DMS153 treated with DMSO at 0.1 percent for 48 hours (cell line): ENCODE measurements around the gene IKZF2.

ENCODE experiments used
- DNase-seq: peaks from one replicate; lab custom pipeline; 2025; ENCODE audit not compliant: unreplicated experiment; lab: John Stamatoyannopoulos, UW

IKZF2 gene

DNA sequence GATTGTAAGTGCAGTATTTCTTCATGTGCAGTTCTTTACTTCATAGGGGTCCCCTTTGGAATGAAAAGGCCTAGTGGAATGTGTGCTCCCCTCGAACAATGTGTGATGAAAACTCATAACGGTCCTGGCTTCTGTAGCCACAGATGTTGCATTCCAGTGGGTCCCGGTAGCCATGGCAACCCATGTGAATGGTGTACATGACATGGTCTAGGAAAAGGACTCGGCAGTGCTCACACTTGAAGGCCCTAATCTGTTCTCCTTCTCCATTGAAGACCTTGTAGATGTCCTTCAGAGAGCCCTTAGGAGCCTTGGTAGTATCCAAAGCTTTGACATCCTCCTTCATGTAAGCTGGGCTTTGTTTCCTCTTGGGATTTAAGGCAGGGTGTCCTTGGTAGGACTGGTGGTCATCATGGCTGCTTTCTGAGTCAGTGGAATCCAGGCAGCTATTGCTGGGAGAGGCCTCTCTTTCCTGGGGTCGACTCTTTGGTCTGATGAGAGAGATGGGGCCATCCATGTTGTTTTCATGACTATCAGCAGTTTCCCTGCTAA lies 144.0 kb downstream of the IKZF2 start:
- no peak for DNase-seq

DNA sequence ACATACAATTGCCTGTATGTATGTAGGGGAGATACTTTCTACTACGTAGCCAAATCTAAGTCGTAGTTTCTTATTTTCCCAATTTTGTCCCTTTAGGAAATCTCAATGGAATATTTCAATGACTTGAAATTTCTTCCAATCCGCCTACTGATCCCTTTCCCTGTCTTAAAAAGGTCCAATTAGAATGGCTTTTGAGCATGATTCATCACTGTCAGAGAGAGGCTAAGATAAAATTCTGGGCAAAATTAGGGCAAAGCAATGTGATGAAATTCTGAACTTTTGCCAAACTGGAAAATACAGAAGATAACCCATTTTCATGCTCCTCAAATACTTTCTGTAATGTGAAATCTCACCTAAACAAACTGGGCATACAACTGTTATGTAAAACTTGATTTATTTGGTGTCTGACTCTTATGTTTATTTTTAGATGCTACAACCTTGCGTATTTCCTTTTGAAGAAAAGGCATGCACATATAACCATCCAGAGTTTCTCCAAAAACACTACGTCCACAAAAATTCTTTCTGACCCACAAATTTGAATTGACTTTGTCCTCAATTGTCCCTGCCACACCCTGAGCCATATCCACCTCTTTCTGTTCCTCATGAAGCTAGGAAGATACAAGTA lies 147.1 kb downstream of the IKZF2 start:
- DNase-seq: no peak

DNA sequence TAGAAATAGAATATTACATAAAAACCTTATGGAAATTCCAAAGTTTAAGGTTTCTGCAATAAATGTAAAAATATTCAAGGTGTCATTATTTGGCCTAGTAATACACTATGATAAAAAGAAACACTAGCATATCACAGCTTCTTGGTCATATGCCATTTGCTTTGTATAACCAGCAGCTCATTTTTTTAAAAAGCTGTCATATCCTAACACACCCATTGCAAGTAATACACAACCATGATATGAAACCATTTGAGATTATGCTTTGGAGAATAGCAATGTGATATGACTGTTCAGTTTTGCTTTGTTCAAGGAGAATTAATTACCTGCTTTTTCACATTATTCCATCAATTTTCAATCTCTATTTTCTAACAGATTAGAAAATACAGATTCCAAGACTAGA lies 149.0 kb downstream of the IKZF2 start:
- DNase-seq: no peak

DNA sequence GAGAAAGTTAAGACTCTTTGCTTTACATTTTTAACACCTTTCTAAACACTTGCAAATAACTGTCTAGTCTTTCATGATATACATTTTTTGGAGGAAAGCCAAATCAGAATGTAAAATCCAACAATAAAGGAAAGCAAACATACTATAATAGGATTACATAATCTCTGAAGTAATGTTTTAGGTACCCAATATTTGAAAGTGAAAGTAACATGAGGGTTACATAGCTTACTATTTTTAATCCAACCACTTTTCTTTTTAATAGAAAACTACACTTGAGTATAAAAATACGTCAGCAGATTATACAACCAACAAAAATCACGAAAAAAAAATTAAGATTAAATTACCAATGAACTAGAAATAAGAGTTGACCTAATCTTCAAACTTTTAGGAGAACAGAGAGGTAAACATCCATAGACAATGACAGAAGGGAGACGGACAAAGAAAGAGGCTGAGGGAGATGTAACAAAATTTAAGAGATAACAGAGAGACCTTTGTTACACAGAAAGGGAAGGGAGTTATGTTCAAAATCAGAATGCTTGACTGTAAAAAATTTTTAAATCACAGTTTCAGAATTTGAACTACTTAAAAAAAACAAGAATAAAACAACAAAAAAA lies 150.0 kb downstream of the IKZF2 start:
- DNase-seq: no peak

DNA sequence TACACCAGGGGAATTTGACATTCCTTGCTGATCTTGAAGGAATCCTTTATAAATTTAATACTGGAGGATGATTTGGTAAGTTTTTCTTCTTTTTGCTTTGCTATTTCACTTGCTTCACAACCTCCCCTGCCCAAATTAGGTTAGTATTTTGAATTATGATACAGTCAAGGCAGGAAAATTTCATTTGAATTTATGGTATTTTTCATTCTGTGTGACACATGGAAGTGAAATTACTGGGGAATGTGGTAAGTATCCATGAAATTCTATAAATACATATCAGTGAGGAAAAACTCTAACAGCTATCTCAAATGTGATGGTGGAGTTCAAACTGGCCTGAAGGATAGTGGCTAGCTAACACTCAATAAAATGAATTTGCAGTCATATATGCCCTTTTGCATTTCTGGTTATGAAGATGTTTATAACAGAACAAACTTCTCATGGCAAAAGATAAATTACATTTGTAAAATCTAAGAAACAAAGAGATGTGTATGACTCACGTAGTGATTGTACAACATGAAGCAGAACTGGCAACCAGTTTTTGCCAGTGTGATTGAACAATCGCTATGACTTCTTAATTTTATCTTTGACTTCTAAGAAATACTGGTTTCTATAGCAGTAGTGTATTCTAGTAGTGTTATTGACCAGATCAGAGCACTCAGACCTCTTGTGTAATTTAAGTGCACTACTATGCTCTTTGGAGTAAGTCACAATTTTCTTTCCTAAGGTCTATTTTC lies 152.6 kb downstream of the IKZF2 start:
- no peak for DNase-seq

DNA sequence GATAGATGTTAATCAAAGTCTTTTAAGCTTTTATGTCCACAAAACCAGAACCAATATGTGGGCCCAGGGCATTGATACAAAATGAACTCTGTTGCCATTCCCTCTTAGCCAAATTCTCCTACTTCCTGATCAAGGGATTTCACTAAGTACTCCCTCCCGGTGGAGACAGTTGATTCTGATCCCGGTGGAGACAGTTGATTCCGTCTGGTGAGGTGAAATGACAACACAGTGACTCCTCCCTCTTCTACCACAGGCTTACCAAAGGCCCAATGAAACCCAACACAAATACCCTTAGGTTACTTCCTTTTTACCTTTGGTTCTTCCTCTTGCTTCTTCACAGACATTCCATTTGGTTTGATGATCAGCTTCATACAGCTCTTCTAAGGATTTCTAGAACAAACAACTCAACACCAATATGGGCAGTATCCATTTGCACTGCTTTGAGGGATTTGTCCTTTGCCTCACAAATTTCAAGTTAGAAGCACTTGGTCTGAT lies 153.8 kb downstream of the IKZF2 start:
- no peak for DNase-seq

DNA sequence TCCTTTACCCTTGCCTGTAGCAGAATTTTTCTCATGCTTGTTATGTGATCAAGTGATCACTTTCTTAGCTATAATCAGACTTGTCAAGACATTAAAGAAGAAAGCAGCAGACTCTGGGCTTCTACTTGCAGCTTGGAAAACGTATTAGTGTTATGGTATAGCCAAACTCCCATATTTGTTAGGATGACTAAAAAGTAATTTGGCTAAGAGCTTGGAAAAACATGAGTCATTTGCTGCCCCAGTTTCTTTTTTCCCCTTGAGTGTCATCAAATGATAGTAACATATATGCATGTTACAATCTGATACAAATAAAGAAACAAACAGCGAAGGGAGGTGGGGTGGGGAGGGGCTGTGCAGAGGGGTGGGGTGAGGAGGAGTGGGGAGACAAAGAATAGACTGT lies 155.5 kb downstream of the IKZF2 start:
- no peak for DNase-seq

DNA sequence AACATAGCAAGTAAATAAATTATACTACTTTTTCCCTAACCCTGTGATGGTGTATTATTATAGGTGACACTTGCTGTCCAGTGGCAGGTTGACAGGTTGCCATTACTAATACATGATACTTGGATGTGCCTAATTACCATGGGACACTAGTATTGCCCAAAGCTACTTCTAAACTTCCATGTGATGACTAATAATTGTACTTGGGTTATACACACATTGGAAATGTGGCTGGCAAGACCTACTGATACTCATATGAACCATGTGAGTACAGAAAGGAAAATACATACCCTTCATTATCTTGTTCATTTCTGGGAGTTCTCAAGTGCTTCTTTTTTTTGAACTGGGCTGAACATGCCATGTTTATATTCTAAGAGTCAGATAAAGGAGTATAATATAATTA lies 156.4 kb downstream of the IKZF2 start:
- no peak for DNase-seq

DNA sequence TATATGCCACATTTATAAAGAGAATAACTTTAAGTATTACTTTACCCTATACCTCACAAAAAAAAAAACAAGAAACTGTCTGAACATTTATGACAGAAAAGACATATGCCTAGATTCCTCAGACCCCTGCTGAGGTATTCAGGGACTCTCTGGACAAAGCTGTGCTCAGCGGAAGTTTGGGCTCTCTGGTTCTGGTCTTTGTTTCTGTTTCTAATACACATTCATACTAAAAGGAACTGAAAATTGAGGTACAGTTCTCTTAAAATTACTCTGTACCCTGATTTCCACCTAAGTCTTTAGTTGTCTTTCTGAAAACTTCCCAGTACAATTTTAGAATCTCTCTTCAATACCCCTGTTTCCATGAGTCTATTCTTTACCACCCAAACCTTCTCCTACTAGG lies 160.3 kb downstream of the IKZF2 start:
- DNase-seq: no peak

DNA sequence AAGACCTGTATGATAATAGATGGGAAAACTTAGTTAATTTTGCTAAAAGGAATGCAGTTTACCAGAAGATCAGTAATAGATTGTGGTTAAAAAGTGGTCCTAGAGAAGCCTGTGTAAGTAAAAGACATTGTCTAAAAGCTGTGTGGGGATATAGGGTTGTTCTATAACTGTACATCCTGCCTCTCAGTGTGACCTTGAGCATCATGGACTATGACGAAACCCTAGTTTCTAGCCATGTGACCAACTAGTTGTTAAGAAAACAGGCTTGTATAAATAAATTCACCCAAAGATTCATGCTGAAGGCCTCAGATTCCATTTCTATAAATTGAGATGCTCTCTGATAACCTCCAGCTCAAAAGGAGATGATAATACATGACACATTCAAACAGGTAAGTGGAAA lies 160.7 kb downstream of the IKZF2 start:
- DNase-seq: no peak

DNA sequence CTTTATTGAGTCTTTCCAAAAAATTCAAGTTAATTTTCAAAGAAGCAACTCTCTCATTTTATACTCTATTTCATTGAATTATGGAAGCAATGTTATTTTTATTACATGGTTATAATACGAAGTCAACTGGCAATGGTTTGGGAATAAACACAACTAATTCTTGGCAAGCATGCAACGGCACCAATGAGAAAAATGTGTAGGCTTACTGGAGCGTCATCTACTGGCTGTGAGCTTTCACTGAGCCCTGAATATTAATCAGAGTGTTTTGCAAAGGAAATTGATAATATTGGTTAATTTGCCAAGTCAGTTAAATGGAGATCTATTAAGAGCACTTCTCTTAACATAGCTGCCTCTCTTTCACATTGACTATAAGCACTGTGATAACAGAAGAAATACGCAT lies 163.9 kb downstream of the IKZF2 start:
- DNase-seq: no peak

DNA sequence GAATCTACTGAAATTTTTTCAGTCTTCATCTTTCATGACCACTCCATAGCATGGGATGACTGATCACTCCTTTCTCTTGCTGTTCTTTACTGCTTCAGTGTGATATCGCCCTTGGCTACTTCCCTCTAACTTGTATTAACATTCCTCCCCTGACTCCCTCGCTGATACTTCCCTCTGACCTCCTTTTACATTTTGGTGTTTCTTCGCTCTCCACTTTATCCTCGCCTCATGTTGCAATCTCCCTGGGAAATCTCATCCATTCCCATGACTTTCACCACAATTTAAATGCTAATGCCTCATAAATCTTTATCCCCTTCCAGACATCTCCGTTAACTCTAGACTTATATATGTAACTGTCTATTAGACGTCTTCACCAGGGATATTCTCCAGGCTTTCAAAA lies 167.3 kb downstream of the IKZF2 start:
- no peak for DNase-seq

DNA sequence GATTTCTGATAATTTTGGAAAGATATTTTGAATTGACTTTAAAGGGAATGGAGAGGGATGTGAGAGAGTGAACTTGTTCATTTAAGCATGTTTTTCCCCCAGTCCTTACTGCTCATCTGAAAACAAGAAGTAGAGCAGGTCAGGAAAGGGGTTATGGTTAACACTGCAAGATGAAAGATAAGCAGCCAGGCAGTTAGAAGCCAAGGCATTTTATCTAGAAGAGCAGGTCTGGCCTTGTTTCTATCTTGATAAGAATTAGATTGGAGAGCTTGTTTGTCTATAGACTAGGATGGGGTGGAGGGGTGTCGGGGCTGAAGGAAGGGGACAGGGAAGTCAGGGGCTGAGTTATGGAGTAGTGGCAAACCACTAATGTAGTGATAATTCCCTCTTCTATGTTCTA lies 171.6 kb downstream of the IKZF2 start:
- peak; percentile 11 for DNase-seq

DNA sequence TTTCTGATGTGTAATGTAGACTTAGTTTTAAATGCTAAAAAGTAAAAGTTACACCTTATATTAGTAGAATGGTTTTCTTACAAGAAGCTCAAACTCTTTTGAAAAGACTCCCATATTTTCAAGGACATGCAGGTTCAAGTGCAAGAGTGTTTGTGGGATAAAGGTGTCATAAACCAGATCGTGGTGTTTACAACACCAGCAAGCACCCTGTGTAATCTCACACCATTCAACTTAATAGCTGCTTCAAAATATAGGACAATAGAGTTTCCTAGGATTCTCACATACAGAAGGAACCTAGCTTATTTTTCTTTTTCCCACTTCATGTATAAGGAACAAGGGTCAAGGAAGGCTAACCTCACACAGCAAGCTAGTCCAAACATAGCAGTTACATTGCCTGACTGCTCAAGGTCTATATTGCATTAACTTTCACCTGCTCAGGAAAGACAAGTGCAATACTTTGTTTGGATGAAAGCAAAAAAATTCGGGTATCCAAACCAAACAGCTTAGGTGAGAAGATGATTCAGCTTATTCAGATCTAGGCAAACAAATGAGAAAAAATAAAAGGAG lies 172.3 kb downstream of the IKZF2 start:
- DNase-seq: no peak

DNA sequence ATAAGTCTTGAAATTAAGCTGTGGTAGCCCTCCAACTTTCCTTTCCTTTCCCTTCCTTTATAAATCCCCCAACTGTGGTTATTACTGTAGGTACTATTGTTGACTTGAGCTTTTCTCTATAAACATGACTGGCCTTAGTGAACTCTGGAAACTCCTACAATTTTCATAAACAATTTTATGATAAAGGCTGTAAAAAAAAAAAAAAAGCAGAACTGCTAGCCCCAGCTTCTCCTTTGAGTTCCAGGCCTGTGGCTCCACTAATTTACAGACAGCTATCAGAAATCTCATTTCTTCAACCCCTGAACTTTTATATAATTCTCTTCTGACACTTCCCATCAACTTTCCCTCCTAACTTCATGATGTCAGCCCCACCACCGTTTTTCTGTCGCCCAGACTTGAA lies 174.3 kb downstream of the IKZF2 start:
- no peak for DNase-seq

DNA sequence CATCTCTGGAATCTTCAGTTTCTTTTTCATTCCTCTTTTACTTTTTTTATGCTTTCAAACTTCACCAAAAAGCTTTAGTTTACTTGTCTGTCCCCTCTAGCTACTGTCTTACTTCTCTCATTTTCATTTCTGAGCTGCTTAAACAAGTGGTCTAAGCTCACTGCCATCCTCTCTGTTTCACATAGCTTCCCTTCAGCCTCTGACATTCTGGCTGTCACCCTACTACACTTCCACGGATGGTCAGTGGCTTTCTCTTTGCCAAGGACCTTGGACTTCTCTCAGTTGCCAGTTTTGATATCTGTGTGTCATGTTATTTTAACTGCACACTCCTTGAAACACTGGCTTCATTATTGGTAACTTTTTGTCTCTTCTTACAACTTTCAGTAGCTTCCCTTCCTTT lies 176.1 kb downstream of the IKZF2 start:
- no peak for DNase-seq

DNA sequence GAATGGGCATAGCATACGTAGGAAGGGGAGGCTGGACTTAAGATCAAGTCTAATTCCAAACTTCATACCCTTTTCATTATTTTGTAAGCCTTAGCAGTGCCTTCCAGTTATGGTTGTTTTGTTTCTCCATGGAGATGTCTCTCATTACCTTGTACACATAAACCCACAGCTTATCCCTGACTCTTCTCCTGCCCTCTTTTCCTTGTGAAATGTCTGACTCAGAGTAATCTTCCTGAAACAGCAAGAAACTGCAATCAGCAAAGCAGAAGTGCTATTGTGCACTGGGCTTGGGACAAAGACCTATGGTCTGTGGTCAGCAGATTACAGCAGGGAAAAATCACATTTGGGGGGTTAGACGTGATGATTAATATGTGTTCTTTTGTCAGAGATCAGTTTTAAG lies 176.7 kb downstream of the IKZF2 start:
- no peak for DNase-seq

DNA sequence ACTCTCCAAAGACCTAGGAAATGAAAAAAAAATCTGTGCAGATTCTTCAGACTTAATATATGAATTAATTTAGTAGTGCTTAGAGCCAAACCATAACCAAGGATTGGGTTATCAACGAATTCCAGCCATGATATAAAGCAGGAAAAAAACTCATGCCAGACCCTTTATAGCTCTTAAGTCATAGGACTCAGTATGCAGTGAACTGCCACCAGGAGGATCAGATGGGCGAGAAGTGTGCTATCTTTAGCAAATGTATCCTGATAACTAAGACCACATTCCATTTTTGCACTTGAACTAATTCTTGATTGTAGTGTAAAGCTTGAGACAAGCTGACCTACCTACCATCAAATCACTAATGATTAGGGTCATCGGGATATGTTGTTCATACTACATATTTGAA lies 178.1 kb downstream of the IKZF2 start:
- DNase-seq: no peak

DNA sequence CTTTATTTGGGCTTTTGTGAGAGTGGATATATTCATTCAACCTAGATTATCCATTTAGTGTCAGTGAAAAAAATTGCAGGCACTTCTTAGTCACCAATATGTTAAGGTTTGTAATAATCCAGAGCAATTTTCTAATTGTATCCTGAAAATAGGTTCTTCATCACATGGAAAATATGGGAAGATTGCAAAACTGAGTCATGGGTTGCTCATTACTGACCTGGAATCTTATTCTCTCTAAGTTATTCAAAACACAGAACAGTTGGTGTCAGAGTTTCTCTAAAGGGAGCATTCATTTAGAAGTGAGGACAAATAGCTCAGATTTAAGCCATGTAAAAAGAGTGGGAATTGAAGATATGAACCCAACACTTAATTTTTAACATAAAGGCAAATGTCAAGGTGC lies 181.3 kb downstream of the IKZF2 start:
- DNase-seq: no peak

DNA sequence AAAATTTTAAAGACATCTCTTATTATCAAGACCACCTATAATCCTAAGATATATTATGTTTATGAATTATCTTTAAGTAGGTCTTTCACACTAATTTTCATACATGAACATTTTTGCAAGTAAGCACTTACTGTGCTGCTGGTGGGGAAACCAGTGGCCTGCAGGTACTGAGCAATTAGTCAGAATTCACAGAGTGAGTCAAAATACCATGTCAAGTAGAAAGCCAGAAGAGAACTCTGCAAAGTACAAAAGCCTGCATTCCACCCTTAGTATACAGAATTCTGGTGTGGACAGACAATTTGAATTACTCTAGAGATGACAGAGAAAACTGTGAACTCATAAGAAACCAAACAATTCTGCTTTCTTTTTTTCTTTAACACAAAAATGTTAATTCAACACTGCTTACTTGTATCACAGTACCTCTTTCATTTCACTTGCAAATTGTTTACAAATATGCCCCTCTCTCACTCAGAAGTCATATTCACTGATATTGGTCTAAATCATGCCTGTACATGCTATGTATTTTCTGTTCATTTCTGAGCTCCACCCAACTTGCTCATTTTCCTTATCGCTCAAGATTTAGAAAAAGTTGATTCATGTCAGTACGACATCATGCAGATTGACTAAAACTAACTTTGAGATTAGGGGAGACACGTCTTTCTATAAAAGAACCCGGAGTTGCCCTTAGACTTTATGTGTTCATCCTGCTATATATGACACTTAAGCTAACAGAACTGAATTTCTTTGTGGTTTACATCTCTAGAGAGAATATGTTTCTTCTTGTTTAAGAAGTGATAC lies 182.9 kb downstream of the IKZF2 start:
- no peak for DNase-seq

DNA sequence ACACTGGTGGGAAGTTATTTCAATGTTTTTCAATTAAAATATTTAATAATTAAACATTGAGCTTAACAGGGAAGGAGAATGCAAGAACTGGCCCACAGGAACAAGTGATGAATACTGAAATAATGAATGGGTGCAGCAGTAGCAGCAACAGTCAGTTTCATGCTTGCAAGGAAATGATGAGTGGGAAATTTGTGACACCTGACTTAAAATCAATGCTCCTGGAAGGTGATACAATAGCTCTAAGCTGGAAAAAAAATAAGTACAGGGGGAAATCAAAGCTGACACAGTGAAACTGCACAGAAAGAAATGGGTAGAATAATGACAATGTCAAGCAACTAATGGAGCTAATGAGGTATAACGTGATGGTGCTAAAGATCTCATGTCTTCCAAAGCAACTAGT lies 184.5 kb downstream of the IKZF2 start:
- no peak for DNase-seq
